Fibroblast of mammary gland (primary cell): ENCODE results near the gene CALM1.
"Not testable (repeated sequence)": the region's sequence is repeated elsewhere in the genome, so short reads cannot be mapped to it uniquely, and the experiment has no call there.

ENCODE experiments used
- DNase-seq: peaks from one replicate; pipeline ENCODE4 v3.0.0-alpha.2; 2010; ENCODE audit warnings: low read depth
- H3K4me3 ChIP-seq: 2 replicates; pipeline ENCODE4 v1.5.1; 2011; ENCODE audit warnings: low read depth, mild to moderate bottlenecking, low read length, moderate library complexity; ENCODE audit not compliant: control insufficient read depth
- TF ChIP-seq, protein P1 (sequence below): conservative IDR thresholded peaks from 2 replicates; pipeline ENCODE4 v1.5.1; 2011; ENCODE audit warnings: low read depth, low read length, inconsistent platforms; ENCODE audit not compliant: control insufficient read depth, insufficient read depth

The CALM1 gene

GRCh38 chr14:90388982-90389381, 7.8 kb upstream of the CALM1 start:
- TF ChIP-seq, protein P1, sequence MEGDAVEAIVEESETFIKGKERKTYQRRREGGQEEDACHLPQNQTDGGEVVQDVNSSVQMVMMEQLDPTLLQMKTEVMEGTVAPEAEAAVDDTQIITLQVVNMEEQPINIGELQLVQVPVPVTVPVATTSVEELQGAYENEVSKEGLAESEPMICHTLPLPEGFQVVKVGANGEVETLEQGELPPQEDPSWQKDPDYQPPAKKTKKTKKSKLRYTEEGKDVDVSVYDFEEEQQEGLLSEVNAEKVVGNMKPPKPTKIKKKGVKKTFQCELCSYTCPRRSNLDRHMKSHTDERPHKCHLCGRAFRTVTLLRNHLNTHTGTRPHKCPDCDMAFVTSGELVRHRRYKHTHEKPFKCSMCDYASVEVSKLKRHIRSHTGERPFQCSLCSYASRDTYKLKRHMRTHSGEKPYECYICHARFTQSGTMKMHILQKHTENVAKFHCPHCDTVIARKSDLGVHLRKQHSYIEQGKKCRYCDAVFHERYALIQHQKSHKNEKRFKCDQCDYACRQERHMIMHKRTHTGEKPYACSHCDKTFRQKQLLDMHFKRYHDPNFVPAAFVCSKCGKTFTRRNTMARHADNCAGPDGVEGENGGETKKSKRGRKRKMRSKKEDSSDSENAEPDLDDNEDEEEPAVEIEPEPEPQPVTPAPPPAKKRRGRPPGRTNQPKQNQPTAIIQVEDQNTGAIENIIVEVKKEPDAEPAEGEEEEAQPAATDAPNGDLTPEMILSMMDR, result no peak
- no peak overlapping the region for H3K4me3 ChIP-seq
- DNase-seq, result peak; percentile 66

DNA sequence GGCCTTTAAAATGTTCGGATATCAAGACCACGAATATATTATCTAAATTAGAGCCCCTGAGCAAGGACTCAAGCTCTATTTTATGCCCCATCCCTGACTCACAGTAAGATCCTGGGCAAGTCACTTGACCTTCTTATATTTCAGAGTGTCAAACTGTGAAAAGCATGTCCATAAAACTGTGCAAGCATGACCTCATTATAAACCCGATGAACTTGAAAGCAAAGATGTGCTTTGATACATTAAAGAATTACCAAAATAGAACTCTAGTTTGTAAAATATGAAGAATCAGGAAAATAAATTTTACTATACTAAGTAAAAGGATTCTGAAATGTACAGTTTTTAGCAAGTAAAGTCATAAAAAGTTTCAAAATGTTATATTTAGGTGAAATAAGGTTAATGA, 2.9 kb upstream of the CALM1 start:
- no peak for DNase-seq
- TF ChIP-seq, protein P1, result no peak
- no peak overlapping the region for H3K4me3 ChIP-seq

DNA sequence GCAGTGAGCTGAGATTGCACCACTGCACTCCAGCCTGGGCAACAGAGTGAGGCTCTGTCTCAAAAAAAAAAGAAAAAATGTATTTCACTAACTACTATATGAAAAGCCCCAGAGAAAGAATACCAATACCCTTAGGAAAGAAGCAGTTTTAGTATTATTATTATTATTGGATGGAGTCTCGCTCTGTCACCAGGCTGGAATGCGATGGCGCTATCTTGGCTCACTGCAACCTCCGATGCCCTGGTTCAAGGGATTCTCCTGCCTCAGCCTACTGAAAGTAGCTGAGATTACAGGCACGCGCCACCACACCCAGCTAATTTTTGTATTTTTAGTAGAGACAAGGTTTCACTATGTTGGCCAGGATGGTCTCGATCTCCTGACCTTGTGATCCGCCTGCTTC, 2.0 kb upstream of the CALM1 start:
- not testable (repeated sequence) for DNase-seq

DNA sequence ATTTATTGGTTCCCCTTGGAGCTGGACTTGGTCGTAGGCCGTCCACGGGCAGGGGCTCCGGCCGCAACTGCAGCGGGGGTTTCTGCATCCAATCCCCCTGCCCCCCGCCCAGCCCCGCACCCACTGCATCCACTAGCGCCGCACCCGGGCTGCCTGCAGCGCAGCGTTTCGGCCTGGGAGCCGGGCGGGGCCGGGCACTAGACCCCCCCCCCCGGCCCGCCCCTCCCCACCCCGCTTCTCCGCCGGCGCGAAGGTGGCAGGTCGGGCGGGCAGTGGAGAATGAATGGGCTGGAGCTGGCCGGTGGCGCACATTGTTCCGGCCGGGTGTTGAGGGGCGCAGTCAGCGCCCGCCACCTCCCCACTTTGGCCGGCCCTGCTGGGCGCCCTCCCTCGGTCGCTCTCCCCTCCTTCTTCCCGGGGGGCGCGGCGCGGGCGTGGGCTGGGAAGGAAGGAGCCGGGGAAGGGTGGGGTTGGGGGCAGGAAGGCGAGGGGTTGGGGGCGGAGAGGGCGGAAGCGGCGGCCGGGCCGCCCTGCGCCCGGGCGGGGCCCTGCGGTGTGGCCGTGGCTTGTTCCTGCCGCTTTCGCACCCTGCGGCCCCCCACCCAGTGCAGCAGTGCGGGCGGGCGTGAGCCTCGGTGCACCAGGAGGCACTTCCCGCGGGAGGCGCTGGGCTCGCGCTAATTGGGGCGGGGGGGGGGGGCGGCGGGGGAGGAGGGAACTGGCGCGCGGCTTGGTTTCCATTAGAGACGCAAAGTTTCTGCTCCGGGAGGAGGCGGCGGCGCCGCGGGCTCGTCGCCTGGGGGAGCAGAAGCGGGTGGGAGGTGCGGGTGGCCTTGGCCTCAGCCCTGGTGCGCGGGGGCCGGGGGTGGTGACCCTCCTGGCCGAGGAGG, 841 bp downstream of the CALM1 start:
- DNase-seq, result peak; percentile 33
- TF ChIP-seq, protein P1, result no peak

More for the DNA sequence above, 2.0 kb upstream of the CALM1 start:
- not testable (repeated sequence) for H3K4me3 ChIP-seq

DNA sequence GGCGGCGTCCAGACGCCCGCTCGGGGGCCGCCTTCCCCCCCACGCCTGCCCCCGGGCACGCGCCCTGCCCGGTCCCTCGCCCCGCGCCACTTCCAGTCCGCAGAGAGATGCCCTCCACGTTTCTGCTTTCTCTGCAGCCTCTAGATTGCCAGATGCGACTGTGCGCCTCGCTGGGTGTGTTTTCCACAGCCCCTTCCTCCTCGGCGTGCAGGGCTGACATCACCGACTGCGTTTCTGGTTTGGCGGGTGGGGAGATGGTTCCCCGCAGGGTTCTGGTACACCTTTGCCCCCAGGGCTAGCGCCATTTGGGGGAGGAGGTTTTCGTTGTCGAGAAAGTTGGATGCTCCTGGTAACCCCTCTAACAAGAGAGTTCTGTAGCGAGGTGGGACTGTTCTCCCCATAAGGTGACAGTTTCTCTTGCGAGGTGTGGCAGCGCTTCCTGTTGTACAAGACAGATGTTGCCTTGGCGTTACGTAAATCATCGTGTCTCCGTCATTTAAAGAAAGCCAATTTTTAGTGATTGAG, 1.5 kb downstream of the CALM1 start:
- peak overlapping the region; percentile 81 for H3K4me3 ChIP-seq
- TF ChIP-seq, protein P1, result no peak
- DNase-seq, result no peak

More for the DNA sequence above, 841 bp downstream of the CALM1 start:
- peak overlapping the region; percentile 81 for H3K4me3 ChIP-seq

GRCh38 chr14:90398841-90399540, 2.2 kb downstream of the CALM1 start:
- no peak for DNase-seq
- peak overlapping the region; percentile 81 for H3K4me3 ChIP-seq
- TF ChIP-seq, protein P1, result no peak
